HepG2 (cell line): ENCODE data around the gene CCDC170. TPM values are rescaled to one million over a fixed set of nuclear protein-coding genes. Genes with fewer than 3 reads are reported as not detected.

Source experiments
- ATAC-seq: fragments of 200-7000 bp; cut with Tn5 transposase; 3 replicates; pipeline ENCODE4 v1.9.1; 2020; ENCODE audit warnings: mild to moderate bottlenecking, moderate library complexity
- BruUV-seq: library from RNA; stranded (reverse); fragments of 400-500 nt; replicated peaks from 2 replicates; lab custom pipeline; 2021; lab: Mats Ljungman, UMichigan
- CTCF ChIA-PET: fragments of 300-600 bp; formaldehyde crosslinking; extraction: SDS; loops from one replicate; lab custom pipeline; 2021; ENCODE audit warnings: low total read pairs, inconsistent platforms, low intra/inter-chr PET ratio; lab: Yijun Ruan, JAX
- POLR2A ChIA-PET: fragments of 350-600 bp; sonication (Branson Sonifier 250); formaldehyde crosslinking; loops from one replicate; lab custom pipeline; 2020; ENCODE audit warnings: antibody characterized with exemption, inconsistent platforms; lab: Yijun Ruan, JAX
- DNase-seq: peaks from one replicate; pipeline ENCODE4 v3.0.0-alpha.2; 2015; ENCODE audit warnings: low spot score
- FAIRE-seq: peaks from 3 replicates; lab custom pipeline; 2011; peaks lifted over from hg19 to GRCh38; lab: Jason Lieb, UNC
- H2AFZ ChIP-seq: one replicate; pipeline ENCODE4 v1.6.1; 2011; ENCODE audit warnings: low read length, inconsistent platforms
- H3K27ac ChIP-seq: fragments of 300-600 bp; 3 replicates; pipeline ENCODE4 v1.8.0; 2011; ENCODE audit warnings: mixed run types, mild to moderate bottlenecking, mixed read lengths, low read length, inconsistent platforms; ENCODE audit not compliant: insufficient read depth; ENCODE audit errors: extremely low read length
- H3K27me3 ChIP-seq, 2 experiments: fragments of 200-600 bp in 1 of 2; 2 replicates in 1 of 2; 3 replicates in 1 of 2; pipeline versions ENCODE4 v1.6.0 to v1.8.0; 2011; ENCODE audit warnings: low read length in 2 of 2, mild to moderate bottlenecking in 2 of 2, moderate library complexity in 2 of 2, inconsistent platforms in 1 of 2; ENCODE audit not compliant: insufficient read depth in 2 of 2, control insufficient read depth in 1 of 2
- H3K36me3 ChIP-seq, 2 experiments: fragments of 200-600 bp in 1 of 2; replicated peaks in 1 of 2; 2 replicates in 1 of 2; 3 replicates in 1 of 2; pipeline versions ENCODE4 v1.5.1 to v1.8.0; 2011; ENCODE audit warnings: low read length in 2 of 2, inconsistent platforms in 1 of 2; ENCODE audit not compliant: insufficient read depth in 2 of 2, control insufficient read depth in 1 of 2
- H3K4me1 ChIP-seq: 2 replicates; pipeline ENCODE4 v1.5.1; 2012; ENCODE audit warnings: low read length, inconsistent platforms; ENCODE audit not compliant: insufficient read depth
- H3K4me2 ChIP-seq: 2 replicates; pipeline ENCODE4 v1.6.0; 2011; ENCODE audit warnings: low read depth, low read length, inconsistent platforms
- H3K4me3 ChIP-seq, 3 experiments: fragments of 200-600 bp in 1 of 3; sonication (generic), shearing (Covaris generic) in 1 of 3; replicated peaks in 1 of 3; 2 replicates each; pipeline ENCODE4 v1.5.1; 2011 to 2016; ENCODE audit warnings: low read length in 3 of 3, inconsistent platforms in 2 of 3, low read depth in 2 of 3, mild to moderate bottlenecking in 2 of 3, control low read depth in 1 of 3, mixed read lengths in 1 of 3; ENCODE audit not compliant: insufficient read depth in 1 of 3
- H3K79me2 ChIP-seq: one replicate; pipeline ENCODE4 v1.6.1; 2011; ENCODE audit warnings: low read length, inconsistent platforms; ENCODE audit not compliant: insufficient read depth
- H3K9ac ChIP-seq: 2 replicates; pipeline ENCODE4 v1.6.0; 2011; ENCODE audit warnings: mild to moderate bottlenecking, low read depth, low read length, inconsistent platforms; ENCODE audit not compliant: insufficient read depth
- H3K9me3 ChIP-seq: 2 replicates; pipeline ENCODE4 v1.5.1; 2012; ENCODE audit warnings: mild to moderate bottlenecking, low read length
- H4K20me1 ChIP-seq: 2 replicates; pipeline ENCODE4 v1.6.0; 2011; ENCODE audit warnings: inconsistent platforms, mild to moderate bottlenecking, low read length, moderate library complexity; ENCODE audit not compliant: insufficient read depth
- CREM ChIP-seq, 2 experiments: sonication (generic) in 1 of 2; formaldehyde crosslinking in 1 of 2; IDR thresholded peaks; 2 replicates each; pipeline versions ENCODE4 v1.4.0 to v1.6.1; 2016 to 2020; ENCODE audit warnings: antibody characterized with exemption in 1 of 2, mild to moderate bottlenecking in 1 of 2, missing genetic modification reagents in 1 of 2
- DR1 ChIP-seq: sonication (generic); formaldehyde crosslinking; IDR thresholded peaks from 2 replicates; pipeline ENCODE4 v1.8.0; 2021; ENCODE audit warnings: mild to moderate bottlenecking, missing genetic modification reagents, inconsistent platforms
- FIP1L1 ChIP-seq: fragments of 200-400 bp; formaldehyde crosslinking; IDR thresholded peaks from 2 replicates; pipeline ENCODE4 v1.6.1; 2018; ENCODE audit warnings: low read depth, mild to moderate bottlenecking, low read length, moderate library complexity, borderline replicate concordance; ENCODE audit not compliant: insufficient read depth
- FOXA3 ChIP-seq: IDR thresholded peaks from 2 replicates; pipeline ENCODE4 v1.6.1; 2016; ENCODE audit warnings: missing genetic modification reagents, missing compliant biosample characterization
- FOXO1 ChIP-seq: sonication (generic); formaldehyde crosslinking; IDR thresholded peaks from 2 replicates; pipeline ENCODE4 v1.4.0; 2020; ENCODE audit warnings: missing genetic modification reagents
- GATAD2A ChIP-seq: IDR thresholded peaks from 2 replicates; pipeline ENCODE4 v1.6.1; 2016
- KAT7 ChIP-seq: IDR thresholded peaks from 2 replicates; pipeline ENCODE4 v1.6.1; 2018; ENCODE audit warnings: borderline replicate concordance, missing compliant biosample characterization
- MNT ChIP-seq: fragments of 450-650 bp; IDR thresholded peaks from 2 replicates; pipeline ENCODE4 v1.6.1; 2016
- PCBP2 ChIP-seq: fragments of 200-400 bp; formaldehyde crosslinking; optimal IDR thresholded peaks from 2 replicates; pipeline ENCODE3; 2018; ENCODE audit warnings: low read length, low read depth; ENCODE audit not compliant: poor library complexity, severe bottlenecking
- PHF8 ChIP-seq: sonication (generic); formaldehyde crosslinking; IDR thresholded peaks from 2 replicates; pipeline ENCODE4 v1.5.0; 2020; ENCODE audit warnings: missing genetic modification reagents
- SALL1 ChIP-seq: sonication (generic); formaldehyde crosslinking; IDR thresholded peaks from 2 replicates; pipeline ENCODE4 v1.8.0; 2022; ENCODE audit warnings: mild to moderate bottlenecking, missing genetic modification reagents
- ZBTB38 ChIP-seq: sonication (generic); formaldehyde crosslinking; IDR thresholded peaks from 2 replicates; pipeline ENCODE4 v1.5.1; 2020; ENCODE audit warnings: mild to moderate bottlenecking, missing genetic modification reagents
- ZNF317 ChIP-seq: sonication (generic); formaldehyde crosslinking; IDR thresholded peaks from 2 replicates; pipeline ENCODE4 v1.5.0; 2020; ENCODE audit warnings: mild to moderate bottlenecking, missing genetic modification reagents
- ZNF567 ChIP-seq: sonication (generic); formaldehyde crosslinking; IDR thresholded peaks from 2 replicates; pipeline ENCODE4 v1.8.1; 2023; ENCODE audit warnings: mild to moderate bottlenecking, missing genetic modification reagents, borderline replicate concordance
- ZNF761 ChIP-seq: sonication (generic); formaldehyde crosslinking; conservative IDR thresholded peaks from 2 replicates; pipeline ENCODE4 v1.4.0; 2020; ENCODE audit warnings: mild to moderate bottlenecking, missing genetic modification reagents
- ZSCAN20 ChIP-seq: sonication (generic); formaldehyde crosslinking; IDR thresholded peaks from 2 replicates; pipeline ENCODE4 v1.4.0; 2020; ENCODE audit warnings: missing genetic modification reagents, mild to moderate bottlenecking, borderline replicate concordance
- ZSCAN25 ChIP-seq: sonication (generic); formaldehyde crosslinking; IDR thresholded peaks from 2 replicates; pipeline ENCODE4 v1.8.0; 2022; ENCODE audit warnings: mild to moderate bottlenecking, missing genetic modification reagents
- WGBS: methylation state at CpG from one replicate; pipeline ENCODE4 v1.1.6; 2017; ENCODE audit warnings: low lambda C conversion rate; 5-methylcytosine and 5-hydroxymethylcytosine counted together
- in situ Hi-C: cut with HindIII; loops from 2 replicates; pipeline ENCODE4 v1.10.0; 2017; ENCODE audit warnings: low pct_unique_long_range_greater_than_20kb; ENCODE audit not compliant: extremely low pct_ligation_motif_present
- intact Hi-C: fragments of 100-400 bp; cut with micrococcal nuclease; formaldehyde crosslinking; loops from one replicate; pipeline ENCODE4 v1.10.0; 2022; ENCODE audit not compliant: unreplicated experiment
- polyA plus RNA-seq, 8 experiments: library from polyadenylated mRNA; depleted of rRNA in 3 of 8; stranded (reverse) in 7 of 8; unstranded in 1 of 8; fragments of >200 nt; fragmentation: Illumina TruSeq in 4 of 8; extraction: Trizol in 4 of 8; gene quantifications; 2 replicates each; pipeline versions ENCODE4 v1.2.1 to v1.2.3, GENCODE V29; 2011 to 2016; ENCODE audit warnings: low read depth in 4 of 8, missing spikeins in 1 of 8, mixed read lengths in 1 of 8; ENCODE audit not compliant: insufficient read depth in 1 of 8
- total RNA-seq, 5 experiments: library from RNA; depleted of rRNA; stranded (reverse); fragments of >200 nt; fragmentation: Illumina TruSeq; extraction: Trizol; gene quantifications; 2 replicates each; pipeline ENCODE4 v1.2.3, GENCODE V29; 2016; ENCODE audit warnings: low read depth in 1 of 5

The CCDC170 gene
- total and polyA plus RNA-seq, 2 of the 13 experiments (the other 11 are each of a cell fraction or from before 2014, with no cell fraction given): 0.90 to 5.1 TPM

- Histone ChIP-seq H3K79me2 (no peaks in the 10 kb centered on the region), H3K4me1 (peaks cover 69% of the 10 kb centered on the region), H3K4me3 (peak overlapping the region; percentile 95 to 99 (median 97)), H3K4me2 (peak overlapping the region; percentile 88), H3K27me3 (no peaks in the 10 kb centered on the region; a peak in 1 of 5 replicates), H2AFZ (peak overlapping the region; percentile 75), H3K9me3 (no peaks in the 10 kb centered on the region), H3K9ac (peak overlapping the region; percentile 90), H3K36me3 (no peaks in the 10 kb centered on the region), H3K27ac (peak overlapping the region; percentile 86), H4K20me1 (no peaks in the 10 kb centered on the region)
- in situ Hi-C loops: no loop called here
- DNase-seq: no peak
- intact Hi-C loops: loop anchor here (2.0 to 10.0 kb wide), 5 partner anchors 53 to 780 kb away; no protein-coding TSS in a partner anchor
- WGBS: 13% methylated on average over 4 of the region's 4 CpGs
- POLR2A ChIA-PET: no interaction called here
- CTCF ChIA-PET: no interaction called here
- TSS peak; percentile 69 for BruUV-seq
- 0 out of 2 replicates have a peak, but pooled peaks have one; percentile 4 for TF ChIP-seq GATAD2A (CRISPR knock-in tag)
- peak; percentile 2; the same call in 1 of the 2 replicates for TF ChIP-seq CREM (IDR thresholded peaks at IDR 0.05)
- TF ChIP-seq CREM (CRISPR knock-in tag; IDR thresholded peaks at IDR 0.05): no peak
- 0 out of 2 replicates have a peak, but pooled peaks have one; percentile 4 for TF ChIP-seq ZSCAN20
- 0 out of 2 replicates have a peak, but pooled peaks have one; percentile 6 for TF ChIP-seq ZNF567 (CRISPR knock-in tag)
- TF ChIP-seq FOXA3 (CRISPR knock-in tag): 0 out of 2 replicates have a peak, but pooled peaks have one; percentile 1
- TF ChIP-seq KAT7 (CRISPR knock-in tag): no peak
- ATAC-seq: no peak
- FAIRE-seq: no peak
Measured at GRCh38 chr6:151494936-151495320, 1.1 kb downstream of the CCDC170 start.

GRCh38 chr6:151495380-151495779 is 1.6 kb downstream of the CCDC170 start:
- Histone ChIP-seq H3K4me2 (peak overlapping the region; percentile 88), H3K4me1 (peaks cover 73% of the 10 kb centered on the region), H3K27ac (peak overlapping the region; percentile 30), H3K36me3 (no peaks in the 10 kb centered on the region), H4K20me1 (no peaks in the 10 kb centered on the region), H3K79me2 (no peaks in the 10 kb centered on the region), H3K9me3 (no peaks in the 10 kb centered on the region), H2AFZ (no peak overlapping the region), H3K9ac (no peak overlapping the region), H3K27me3 (no peaks in the 10 kb centered on the region; a peak in 1 of 5 replicates), H3K4me3 (peak overlapping the region; percentile 28 to 97 (median 36); a peak in 5 of 6 replicates)
- BruUV-seq: TSS peak; percentile 62
- in situ Hi-C loops (no loop called here), intact Hi-C loops (loop anchor here (2.0 to 10.0 kb wide), 2 partner anchors 161 to 779 kb away; no protein-coding TSS in a partner anchor)
- FAIRE-seq: no peak
- CTCF ChIA-PET: no interaction called here
- WGBS: 43% methylated on average over 9 of the region's 9 CpGs
- no peak for ATAC-seq
- DNase-seq: no peak
- POLR2A ChIA-PET: no interaction called here
- no peak for TF ChIP-seq ZNF317 (CRISPR knock-in tag)
- no peak for TF ChIP-seq PHF8 (CRISPR knock-in tag)
- TF ChIP-seq DR1 (CRISPR knock-in tag): no peak
- 0 out of 2 replicates have a peak, but pooled peaks have one; percentile 16 for TF ChIP-seq ZNF761 (CRISPR knock-in tag)
- 0 out of 2 replicates have a peak, but pooled peaks have one; percentile 12 for TF ChIP-seq FOXO1 (CRISPR knock-in tag)
- peak; percentile 16; the same call in 1 of the 2 replicates for TF ChIP-seq SALL1 (CRISPR knock-in tag)
- TF ChIP-seq ZBTB38 (CRISPR knock-in tag): 0 out of 2 replicates have a peak, but pooled peaks have one; percentile 20
- no peak for TF ChIP-seq PCBP2
- TF ChIP-seq ZSCAN25 (CRISPR knock-in tag): no peak
- TF ChIP-seq KAT7 (CRISPR knock-in tag): peak; percentile 39; the same call in 1 of the 2 replicates
- TF ChIP-seq MNT: no peak
- TF ChIP-seq FIP1L1: no peak
